NCI-H128 (cell line): ENCODE data around the gene UBXN6.

Experiments used
- DNase-seq: peaks from one replicate; lab custom pipeline; 2025; ENCODE audit not compliant: unreplicated experiment; lab: John Stamatoyannopoulos, UW

The UBXN6 gene

DNA sequence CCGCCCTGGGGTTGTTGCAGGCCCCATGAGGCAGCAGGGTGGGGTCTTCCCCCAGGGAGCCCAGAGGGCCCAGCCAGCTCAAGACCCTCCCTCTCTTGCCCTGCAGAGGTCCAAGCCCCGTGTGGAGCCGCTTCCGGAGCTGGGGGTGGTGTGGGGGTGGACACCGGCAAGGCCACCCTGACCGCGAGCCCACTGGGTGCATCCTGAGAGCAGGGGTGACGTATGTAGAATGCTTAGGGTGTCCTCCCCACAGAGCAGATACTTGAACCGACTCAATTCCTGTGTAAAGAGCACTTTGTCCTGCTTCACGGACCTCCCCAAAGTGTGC, 14.8 kb downstream of the UBXN6 start:
- DNase-seq: no peak

- DNase-seq: no peak
Observed at GRCh38 chr19:4441994-4442818, 15.4 kb downstream of the UBXN6 start.

DNA sequence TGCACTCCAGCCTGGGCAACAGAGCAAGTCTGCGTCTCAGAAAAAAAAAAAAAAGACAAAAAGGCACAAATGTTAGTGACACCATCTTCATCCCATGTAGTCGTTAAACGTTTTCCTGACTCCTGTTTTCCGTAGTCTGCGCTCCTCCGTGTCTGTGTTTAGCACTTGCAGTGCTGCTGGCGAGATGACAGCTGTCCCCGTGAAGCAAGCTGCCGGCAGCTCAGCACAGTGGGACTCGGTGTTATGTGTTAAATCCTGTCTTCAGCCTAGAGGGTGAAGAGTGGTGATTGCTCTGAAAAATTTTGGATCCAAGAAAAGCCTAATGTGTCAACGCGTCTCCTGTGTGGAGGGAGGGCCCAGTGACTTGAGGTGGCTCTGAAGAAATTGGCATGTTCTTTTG, 18.4 kb downstream of the UBXN6 start:
- DNase-seq: no peak

GRCh38 chr19:4437103-4437502, 20.5 kb downstream of the UBXN6 start:
- no peak for DNase-seq

DNA sequence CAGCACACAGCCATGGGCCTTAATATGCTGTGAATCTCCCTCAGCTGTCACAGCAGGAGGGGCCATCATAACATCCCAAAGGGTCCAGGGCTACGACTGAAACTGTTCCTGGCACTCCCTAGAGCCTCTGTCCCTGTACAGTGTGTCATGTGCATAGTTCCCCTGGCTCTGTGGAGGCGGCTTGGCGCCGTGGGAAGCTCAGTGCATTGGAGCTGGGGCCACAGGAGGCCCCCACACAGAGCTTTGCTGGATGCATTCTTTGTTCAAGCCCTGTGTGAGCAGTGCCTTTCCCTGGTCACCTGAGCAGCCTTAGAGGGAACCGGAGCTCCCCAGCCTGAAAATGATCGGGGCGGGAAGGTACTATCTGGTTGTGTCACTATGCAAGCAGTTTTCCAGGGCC, 21.4 kb downstream of the UBXN6 start:
- DNase-seq: no peak

DNA sequence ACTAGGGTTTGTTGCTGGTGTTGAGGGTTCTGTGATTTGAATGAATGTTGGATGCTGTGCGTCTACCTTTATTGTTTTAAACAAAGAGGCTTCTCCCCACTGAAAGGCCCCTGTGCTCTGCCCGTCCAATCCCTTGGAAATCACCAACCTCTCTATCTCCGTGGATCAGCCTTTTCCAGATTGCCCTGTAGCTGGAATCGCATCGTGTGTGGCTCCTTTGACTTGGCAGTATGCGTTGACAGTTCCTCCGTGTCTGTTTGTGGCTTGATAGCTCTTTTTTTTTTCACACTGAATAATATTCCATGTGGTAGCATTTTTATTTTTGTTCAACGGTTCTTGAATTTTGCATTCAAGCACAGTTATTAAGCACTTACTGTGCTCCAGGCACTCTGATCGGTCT, 23.2 kb downstream of the UBXN6 start:
- DNase-seq: no peak

- no peak for DNase-seq
Observed at GRCh38 chr19:4432918-4433506, 24.6 kb downstream of the UBXN6 start.

DNA sequence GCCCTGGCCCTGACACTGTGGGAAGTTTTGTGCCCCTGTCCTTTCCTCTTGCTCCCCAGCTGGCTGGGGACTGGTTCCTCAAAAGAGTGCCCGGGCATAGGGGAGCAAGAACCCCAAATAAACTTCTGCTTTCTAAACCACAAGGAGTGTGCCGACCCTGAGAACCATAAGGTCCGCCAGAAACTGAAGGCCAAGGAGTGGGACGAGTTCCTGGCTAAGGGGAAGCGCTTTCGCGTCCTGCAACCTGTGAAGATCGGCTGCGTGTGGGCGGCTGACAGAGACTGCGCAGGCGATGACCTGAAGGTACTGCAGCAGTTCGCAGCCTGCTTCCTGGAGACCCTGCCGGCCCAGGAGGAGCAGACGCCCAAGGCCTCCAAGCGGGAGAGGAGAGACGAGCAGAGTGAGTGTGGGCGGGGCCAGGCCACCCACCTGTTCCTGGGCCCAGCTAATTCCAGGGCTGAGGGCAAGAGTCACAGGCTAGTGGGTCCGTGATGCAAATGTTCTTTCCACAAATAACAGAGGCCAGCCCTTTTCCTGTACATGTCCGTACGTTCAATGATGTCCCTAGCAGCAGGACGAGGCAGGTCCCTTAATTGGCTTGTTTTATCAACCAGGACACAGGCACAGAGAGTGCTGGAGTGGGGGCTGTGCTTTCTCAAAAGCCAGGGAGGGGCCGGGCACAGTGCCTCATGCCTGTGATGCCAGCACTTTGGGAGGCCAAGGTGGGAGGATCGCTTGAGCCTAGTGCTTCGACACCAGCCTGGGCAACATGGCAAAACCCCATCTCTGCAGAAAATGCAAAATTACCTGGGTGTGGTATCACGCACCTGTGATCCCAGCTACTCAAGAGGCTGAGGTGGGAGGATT, 25.6 kb downstream of the UBXN6 start:
- DNase-seq: no peak

DNA sequence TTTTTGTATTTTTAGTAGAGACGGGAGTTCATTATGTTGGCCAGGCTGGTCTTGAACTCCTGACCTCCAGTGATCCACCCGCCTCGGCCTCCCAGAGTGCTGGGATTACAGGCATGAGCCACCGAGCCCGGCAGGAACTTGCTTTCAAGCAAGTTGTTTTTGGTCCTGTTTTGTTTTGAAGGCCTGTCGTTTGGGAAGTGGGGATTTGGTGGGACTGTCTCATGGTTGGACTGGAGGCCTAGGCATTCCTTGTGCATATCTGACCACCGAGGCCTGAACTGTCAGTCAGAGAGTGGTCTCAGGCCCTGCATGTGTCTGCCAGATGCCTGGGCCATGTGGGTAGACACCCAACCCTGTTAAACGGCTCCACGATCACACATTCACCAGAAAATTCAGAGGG, 26.3 kb downstream of the UBXN6 start:
- DNase-seq: no peak

DNA sequence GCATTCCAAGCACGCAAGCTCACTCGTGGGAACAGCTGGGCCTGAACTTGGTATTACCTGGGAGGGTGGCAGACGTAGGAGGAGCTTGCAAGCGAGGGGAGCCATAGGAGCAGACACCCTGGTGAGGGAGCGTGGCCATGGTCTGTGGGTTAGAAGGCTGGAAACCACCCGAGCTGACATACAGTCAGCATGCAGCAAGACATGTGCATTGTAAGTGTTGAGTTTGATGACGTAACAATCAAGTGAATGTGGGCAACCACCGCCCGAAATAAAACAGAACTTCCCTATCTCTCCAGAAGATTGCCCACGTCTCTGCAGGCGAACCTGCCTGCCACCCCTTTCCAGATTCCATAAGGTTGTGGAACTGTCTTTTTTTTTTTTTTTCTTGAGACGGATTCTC, 26.8 kb downstream of the UBXN6 start:
- no peak for DNase-seq

- no peak for DNase-seq
Observed at GRCh38 chr19:4429771-4430171, 27.8 kb downstream of the UBXN6 start.

- DNase-seq: no peak
Observed at GRCh38 chr19:4429256-4429655, 28.3 kb downstream of the UBXN6 start.

DNA sequence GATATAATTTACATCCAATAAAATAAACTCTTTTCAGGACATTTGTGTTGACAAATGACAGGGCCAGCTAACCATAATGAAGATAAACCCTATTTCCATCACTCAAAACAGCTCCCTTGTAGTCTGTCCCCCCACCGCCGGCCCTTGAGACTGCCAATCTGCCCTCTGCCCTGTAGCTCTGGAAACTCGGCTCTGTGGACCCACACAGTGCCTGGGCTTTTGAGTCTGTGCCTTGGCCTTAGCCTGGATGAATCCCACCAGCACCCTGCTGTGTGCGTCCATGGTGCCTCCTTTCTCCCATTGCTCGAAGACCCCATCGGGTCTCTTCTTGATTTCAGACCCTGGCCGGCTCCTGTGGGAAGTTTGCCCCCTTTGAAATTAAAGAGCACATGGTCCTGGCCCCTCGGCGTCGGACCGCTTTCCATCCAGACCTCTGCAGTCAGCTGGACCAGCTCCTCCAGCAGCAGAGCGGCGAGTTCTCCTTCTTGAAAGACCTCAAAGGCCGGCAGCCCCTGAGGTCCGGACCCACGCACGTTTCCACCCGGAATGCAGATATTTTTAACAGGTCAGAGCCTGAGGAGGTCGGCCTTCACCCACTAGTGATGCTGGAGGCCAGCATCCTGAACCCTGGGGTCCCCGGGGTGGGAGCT, 29.1 kb downstream of the UBXN6 start:
- DNase-seq: no peak

GRCh38 chr19:4425537-4425936, 32.1 kb downstream of the UBXN6 start:
- no peak for DNase-seq

- DNase-seq: no peak
Observed at GRCh38 chr19:4423416-4424126, 34.0 kb downstream of the UBXN6 start.

DNA sequence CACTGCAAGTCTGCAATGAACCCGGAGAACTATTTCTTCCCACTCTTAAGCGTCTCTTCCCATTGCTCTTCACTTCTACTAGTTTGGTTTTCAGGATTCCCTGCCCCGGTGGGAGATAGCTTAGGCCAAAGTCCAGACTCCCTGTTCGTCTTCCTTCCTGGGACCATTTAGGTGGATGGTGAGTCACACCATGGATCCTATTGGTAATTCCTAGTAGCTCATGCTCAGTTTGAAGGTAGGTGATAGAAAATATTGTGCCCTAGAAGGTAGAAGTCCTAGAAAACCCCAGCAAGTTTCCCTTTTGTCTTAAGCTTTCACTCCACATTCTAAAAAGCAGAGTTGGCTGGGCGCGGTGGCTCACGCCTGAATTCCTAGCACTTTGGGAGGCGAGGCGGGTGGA, 41.3 kb downstream of the UBXN6 start:
- DNase-seq: no peak

- no peak for DNase-seq
Observed at GRCh38 chr19:4415352-4415751, 42.2 kb downstream of the UBXN6 start.

- no peak for DNase-seq
Observed at GRCh38 chr19:4414800-4415321, 42.7 kb downstream of the UBXN6 start.

- DNase-seq: no peak
Observed at GRCh38 chr19:4414144-4414799, 43.3 kb downstream of the UBXN6 start.

DNA sequence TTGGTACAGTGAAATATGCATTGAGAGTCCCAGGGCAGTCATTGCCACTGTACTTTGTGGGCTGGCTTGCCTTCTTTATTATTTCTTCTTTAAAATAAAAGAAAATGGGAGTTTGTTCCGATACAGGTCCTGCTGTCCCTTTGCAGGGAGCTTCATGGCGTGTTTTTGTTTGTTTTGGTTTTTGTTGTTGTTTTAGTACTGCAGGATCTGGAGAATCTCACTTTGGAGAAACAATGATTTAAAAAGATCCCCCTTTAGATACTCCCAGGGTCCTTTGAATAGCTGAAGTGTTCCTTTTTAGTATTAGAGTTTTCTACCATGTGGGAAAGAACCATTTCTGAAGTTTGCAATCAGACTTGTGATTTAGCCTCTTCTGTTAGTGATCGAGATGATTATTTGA, 44.0 kb downstream of the UBXN6 start:
- no peak for DNase-seq
